ENCODE data around the gene SLC49A3. TPM values are rescaled to one million over a fixed set of nuclear protein-coding genes. Genes with fewer than 3 reads are reported as not detected.

The SLC49A3 gene
- total RNA-seq, 1 donor from 2014 or later: 1.9 TPM

DNA sequence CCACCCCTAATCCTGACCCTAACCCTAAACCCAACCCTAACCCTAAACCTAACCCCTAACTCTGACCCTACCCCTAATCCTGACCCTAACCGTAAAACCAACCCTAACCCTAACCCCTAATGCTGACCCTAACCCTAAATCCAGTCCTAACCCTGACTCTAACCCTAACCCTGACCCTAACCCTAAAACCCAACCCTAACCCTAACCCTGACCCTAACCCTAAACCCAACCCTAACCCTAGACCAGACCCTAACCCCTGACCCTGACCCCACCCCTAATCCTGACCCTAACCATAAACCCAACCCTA is 16.0 kb upstream of the SLC49A3 start:
- H3K27me3 Mint-ChIP-seq (ENCODE audit: insufficient read depth, low read depth): peaks cover 12% of the 10 kb centered on the region
- Histone ChIP-seq H2AFZ (replicated peaks) (no peak overlapping the region), H3F3A (ENCODE audit: low read depth) (peaks cover 4% of the 10 kb centered on the region), H3K4me1 (peaks cover 9% of the 10 kb centered on the region), H3K27ac (no peak overlapping the region), H3K9me3 (ENCODE audit: low read depth) (no peaks in the 10 kb centered on the region), H3K27me3 (peaks cover 15% of the 10 kb centered on the region), H3K4me2 (peak overlapping the region; percentile 64), H3K4me3 (peak overlapping the region; percentile 89), H3K79me2 (ENCODE audit: low read depth) (peaks cover 42% of the 10 kb centered on the region), H4K20me1 (ENCODE audit: low read depth) (peaks cover 33% of the 10 kb centered on the region), H3K36me3 (no peaks in the 10 kb centered on the region), H3K9ac (no peak overlapping the region)
- DNase-seq (ENCODE audit: low spot score): no peak
- peaks cover 12% of the 10 kb centered on the region for H3K9me3 Mint-ChIP-seq
- H3K4me1 Mint-ChIP-seq: peaks cover 7% of the 10 kb centered on the region
- peaks cover 14% of the 10 kb centered on the region for H3K36me3 Mint-ChIP-seq
- no peak overlapping the region for H3K27ac Mint-ChIP-seq
- TF ChIP-seq EZH2 (IDR thresholded peaks at IDR 0.05): no peak
- no peak for TF ChIP-seq EZH2phosphoT487 (IDR thresholded peaks at IDR 0.05)
- TF ChIP-seq, protein P1, sequence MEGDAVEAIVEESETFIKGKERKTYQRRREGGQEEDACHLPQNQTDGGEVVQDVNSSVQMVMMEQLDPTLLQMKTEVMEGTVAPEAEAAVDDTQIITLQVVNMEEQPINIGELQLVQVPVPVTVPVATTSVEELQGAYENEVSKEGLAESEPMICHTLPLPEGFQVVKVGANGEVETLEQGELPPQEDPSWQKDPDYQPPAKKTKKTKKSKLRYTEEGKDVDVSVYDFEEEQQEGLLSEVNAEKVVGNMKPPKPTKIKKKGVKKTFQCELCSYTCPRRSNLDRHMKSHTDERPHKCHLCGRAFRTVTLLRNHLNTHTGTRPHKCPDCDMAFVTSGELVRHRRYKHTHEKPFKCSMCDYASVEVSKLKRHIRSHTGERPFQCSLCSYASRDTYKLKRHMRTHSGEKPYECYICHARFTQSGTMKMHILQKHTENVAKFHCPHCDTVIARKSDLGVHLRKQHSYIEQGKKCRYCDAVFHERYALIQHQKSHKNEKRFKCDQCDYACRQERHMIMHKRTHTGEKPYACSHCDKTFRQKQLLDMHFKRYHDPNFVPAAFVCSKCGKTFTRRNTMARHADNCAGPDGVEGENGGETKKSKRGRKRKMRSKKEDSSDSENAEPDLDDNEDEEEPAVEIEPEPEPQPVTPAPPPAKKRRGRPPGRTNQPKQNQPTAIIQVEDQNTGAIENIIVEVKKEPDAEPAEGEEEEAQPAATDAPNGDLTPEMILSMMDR (IDR thresholded peaks at IDR 0.05): no peak
- peak overlapping the region; percentile 83 for H3K4me3 Mint-ChIP-seq

DNA sequence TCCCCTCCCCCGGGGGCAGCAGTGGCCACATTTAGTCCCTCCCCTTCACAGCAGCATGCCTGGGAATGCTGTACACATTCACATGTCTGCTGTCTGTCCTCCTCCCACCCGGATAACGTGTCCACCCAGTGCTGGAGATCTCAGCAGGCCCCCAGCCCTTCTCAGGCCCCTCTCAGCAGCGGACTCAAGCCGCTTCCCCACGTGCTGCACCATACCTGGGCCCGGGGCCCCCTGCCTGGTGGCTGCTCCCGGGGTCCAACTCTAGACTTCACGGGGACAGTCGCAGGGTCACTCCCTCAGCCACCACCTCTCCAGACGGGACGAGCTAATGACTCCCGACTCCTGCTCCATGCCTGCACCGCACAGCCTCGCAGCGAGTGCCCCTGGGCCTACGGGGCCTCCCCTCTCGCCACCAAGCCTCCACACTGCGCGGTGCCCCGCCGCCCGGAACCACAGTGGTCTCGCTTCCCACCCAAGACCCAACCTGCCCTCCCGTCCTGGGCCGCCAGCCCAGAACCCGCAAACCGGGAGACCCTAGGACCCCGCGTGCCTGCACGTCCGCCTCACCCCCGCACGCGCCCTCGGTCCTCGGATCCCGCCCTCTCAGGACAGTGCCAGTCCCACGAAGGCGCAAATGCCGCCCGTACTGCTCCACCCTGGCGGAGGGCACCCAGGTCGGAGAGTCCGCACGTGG is 15.4 kb upstream of the SLC49A3 start:
- no peaks in the 10 kb centered on the region for H3K9me3 ChIP-seq (ENCODE audit: low read depth)
- TF ChIP-seq, protein P1 (IDR thresholded peaks at IDR 0.05): no peak
- TF ChIP-seq EZH2phosphoT487 (IDR thresholded peaks at IDR 0.05) (no peak), EZH2 (IDR thresholded peaks at IDR 0.05) (no peak)
- H3K4me1 Mint-ChIP-seq: peaks cover 3% of the 10 kb centered on the region
- H3K9me3 Mint-ChIP-seq: peaks cover 7% of the 10 kb centered on the region
- H3K4me3 Mint-ChIP-seq: peak overlapping the region; percentile 41
- H3K27ac Mint-ChIP-seq: no peak overlapping the region
- H4K20me1 ChIP-seq (ENCODE audit: low read depth): peaks cover 27% of the 10 kb centered on the region
- H3K4me2 ChIP-seq: no peak overlapping the region
- H2AFZ ChIP-seq (replicated peaks): no peak overlapping the region
- peaks cover 12% of the 10 kb centered on the region for H3K27me3 Mint-ChIP-seq (ENCODE audit: insufficient read depth, low read depth)
- no peaks in the 10 kb centered on the region for H3K36me3 ChIP-seq
- H3K4me1 ChIP-seq: peaks cover 9% of the 10 kb centered on the region
- H3F3A ChIP-seq (ENCODE audit: low read depth): peaks cover 2% of the 10 kb centered on the region
- no peak overlapping the region for H3K9ac ChIP-seq
- peaks cover 8% of the 10 kb centered on the region for H3K36me3 Mint-ChIP-seq
- H3K27ac ChIP-seq: no peak overlapping the region
- no peak for DNase-seq (ENCODE audit: low spot score)
- H3K79me2 ChIP-seq (ENCODE audit: low read depth): peaks cover 36% of the 10 kb centered on the region
- no peak overlapping the region for H3K4me3 ChIP-seq
- peaks cover 15% of the 10 kb centered on the region for H3K27me3 ChIP-seq

DNA sequence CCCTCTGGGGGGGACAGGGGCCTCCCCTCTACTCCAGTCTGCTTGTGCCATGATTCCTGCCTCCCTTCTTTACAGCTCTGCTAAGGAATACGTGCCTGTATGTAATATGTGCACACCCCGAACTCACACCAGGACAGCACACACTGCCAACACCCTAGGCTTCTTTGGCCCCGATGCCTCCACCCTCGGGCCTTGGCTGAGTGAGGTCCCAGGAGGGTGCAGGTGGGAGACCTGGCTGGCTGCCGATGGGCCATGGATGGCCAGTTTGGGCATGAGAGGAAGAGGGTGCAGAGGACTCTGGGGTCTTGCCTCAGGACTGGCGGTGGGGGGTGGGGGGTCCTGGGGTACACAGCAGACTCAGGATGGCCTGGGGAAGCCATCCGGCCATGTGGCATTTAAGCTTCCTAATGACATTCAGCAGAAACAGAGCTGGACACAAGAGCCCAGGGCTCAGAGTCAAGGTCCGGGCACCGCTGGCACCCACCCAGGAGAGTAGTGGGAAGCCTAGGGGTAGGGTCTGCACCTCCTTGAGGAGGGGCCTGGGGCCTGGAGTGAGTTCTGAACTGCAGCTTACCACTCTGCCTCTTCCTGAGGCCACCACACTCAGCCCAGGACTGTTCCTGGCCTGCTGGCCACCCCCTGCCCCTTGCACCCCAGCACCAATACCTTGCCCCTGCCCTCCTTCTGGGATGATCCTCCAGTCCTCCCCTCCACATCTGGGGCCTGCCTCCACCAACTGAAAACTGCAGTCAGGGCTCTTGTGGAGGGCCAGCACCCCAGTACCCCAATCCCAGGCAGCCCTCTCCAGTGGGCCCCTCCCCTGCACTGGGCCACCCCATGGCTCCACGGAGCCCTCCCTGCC is 14.6 kb upstream of the SLC49A3 start:
- TF ChIP-seq EZH2phosphoT487 (IDR thresholded peaks at IDR 0.05): no peak
- TF ChIP-seq, protein P1 (IDR thresholded peaks at IDR 0.05): no peak
- TF ChIP-seq EZH2 (IDR thresholded peaks at IDR 0.05): no peak
- H3K9ac ChIP-seq: no peak overlapping the region
- no peak overlapping the region for H3K27ac ChIP-seq
- Mint-ChIP-seq H3K36me3 (peaks cover 1% of the 10 kb centered on the region), H3K4me1 (peaks cover 3% of the 10 kb centered on the region), H3K9me3 (peaks cover 3% of the 10 kb centered on the region), H3K27ac (no peak overlapping the region), H3K27me3 (ENCODE audit: insufficient read depth, low read depth) (peaks cover 13% of the 10 kb centered on the region), H3K4me3 (no peak overlapping the region)
- peaks cover 29% of the 10 kb centered on the region for H3K79me2 ChIP-seq (ENCODE audit: low read depth)
- H3K4me2 ChIP-seq: no peak overlapping the region
- peaks cover 19% of the 10 kb centered on the region for H4K20me1 ChIP-seq (ENCODE audit: low read depth)
- H3K27me3 ChIP-seq: peaks cover 15% of the 10 kb centered on the region
- no peaks in the 10 kb centered on the region for H3K9me3 ChIP-seq (ENCODE audit: low read depth)
- H3F3A ChIP-seq (ENCODE audit: low read depth): no peaks in the 10 kb centered on the region
- no peak overlapping the region for H2AFZ ChIP-seq (replicated peaks)
- no peak overlapping the region for H3K4me3 ChIP-seq
- no peaks in the 10 kb centered on the region for H3K36me3 ChIP-seq
- DNase-seq (ENCODE audit: low spot score): no peak
- peaks cover 9% of the 10 kb centered on the region for H3K4me1 ChIP-seq
